Femur (tissue), 1 donor: Measurements from ENCODE around the gene NPLOC4.

ENCODE experiments used
- DNase-seq: peaks from one replicate; pipeline ENCODE4 v3.0.0-alpha.2; 2017

The NPLOC4 gene

DNA sequence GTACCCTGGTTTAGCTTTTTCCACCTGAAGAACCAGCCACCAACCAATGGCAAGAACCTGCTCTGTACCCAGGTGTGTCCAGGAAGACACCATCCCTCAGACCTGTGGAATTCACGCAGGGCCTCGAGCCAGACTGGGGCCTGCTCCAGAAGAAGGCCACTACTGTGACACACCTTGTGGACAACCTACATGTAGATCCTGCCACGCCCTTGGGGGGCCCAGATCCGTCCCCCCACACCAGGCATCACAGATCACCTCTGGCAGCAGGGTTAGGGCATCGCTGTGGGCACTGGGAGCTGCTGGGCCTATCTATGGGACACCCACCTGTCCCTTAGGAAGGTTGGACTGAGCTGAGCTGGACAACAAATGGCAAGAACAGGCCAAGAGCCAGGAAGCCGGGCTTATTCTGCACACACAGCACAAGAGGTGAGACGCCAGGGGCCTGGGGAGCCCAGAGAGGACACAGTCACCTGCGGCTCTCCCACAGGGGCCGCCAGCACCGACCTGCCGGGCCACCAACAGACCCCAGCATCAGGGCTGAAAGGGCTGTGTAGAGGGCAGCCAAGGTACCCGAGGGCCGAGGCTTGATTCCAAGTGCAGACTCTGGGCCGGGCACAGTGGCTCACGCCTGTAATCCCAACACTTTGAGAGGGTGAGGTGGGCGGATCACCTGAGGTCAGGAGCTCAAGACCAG lies 92.5 kb downstream of the NPLOC4 start:
- DNase-seq: peak; percentile 17

DNA sequence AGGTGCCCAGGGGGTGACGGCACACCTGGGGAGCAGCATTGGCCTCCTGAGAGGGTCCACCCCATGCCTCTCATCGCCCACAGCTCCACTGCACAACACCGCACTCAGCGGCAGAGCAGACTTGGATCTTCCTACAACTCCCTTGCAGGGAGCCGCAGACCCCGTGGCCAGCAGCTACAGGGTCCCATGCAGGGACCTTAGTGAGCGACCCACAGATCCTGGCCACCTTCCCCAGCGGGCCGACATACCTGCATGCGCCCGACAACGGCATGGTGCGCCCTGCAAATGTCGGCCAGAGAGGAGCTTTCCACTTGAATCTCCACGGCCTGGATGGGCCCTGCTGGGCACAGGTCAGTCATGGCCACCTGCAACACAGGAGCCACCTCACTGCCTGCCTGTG lies 93.2 kb downstream of the NPLOC4 start:
- DNase-seq: peak; percentile 15

DNA sequence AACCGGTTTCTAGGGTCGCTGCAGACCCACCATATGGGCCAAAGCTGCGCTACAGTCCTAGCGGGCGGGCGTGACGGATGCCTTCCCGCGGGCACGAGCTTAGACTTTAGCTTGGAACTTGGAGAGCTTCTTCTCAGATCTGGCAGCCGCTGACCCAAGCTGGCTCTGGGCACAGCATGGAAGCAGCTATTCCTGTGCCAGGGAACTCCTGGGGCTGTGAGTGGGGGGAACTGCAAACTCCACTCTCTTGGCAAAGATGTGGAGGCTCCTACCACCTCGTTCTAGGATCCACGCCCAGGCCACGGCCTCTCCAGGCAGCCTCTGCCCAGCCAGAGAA lies 93.6 kb downstream of the NPLOC4 start:
- peak; percentile 13 for DNase-seq

DNA sequence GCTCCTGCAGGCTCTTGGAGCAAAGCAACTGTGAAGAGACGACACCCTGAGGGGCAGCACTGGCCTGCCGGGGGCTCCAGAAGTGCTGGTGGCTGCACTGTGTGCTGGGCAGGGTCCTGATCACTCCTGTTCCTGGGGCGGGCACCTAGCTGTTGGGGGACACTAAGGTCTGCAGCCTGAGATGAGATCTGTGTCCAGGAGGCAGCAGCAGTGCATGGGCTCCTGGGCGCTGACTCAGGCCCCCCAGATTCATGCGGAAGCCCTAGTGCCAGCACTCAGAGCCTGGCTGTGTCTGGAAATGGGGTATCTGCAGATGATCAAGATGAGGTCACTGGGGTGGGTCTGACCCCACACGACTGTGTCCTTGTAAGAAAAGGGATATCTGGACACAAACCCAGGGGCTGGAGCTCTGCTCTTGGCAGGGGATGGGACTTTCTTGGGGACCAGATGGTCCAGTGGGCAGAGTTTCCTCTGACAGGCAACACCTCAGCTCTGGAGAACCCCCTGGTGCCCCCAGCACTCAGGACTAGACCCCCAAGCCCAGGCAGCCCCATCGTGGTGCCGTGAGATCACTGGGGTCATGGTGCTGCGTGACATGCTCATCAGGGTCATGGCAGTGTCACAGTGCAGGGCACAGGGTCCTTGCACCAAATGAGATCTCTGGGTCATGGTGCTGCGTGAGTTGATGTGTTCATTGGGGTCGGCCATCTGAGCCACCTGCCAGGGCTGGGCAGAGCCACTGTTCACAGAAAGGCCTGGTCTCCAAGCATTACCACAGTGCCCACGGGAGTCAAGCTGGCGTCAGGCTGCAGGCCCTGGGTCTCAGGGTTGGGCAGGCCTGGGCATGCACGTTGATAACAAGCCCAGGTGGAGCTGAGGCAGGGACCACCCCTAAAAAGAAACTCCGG lies 94.2 kb downstream of the NPLOC4 start:
- DNase-seq: peak; percentile 16

DNA sequence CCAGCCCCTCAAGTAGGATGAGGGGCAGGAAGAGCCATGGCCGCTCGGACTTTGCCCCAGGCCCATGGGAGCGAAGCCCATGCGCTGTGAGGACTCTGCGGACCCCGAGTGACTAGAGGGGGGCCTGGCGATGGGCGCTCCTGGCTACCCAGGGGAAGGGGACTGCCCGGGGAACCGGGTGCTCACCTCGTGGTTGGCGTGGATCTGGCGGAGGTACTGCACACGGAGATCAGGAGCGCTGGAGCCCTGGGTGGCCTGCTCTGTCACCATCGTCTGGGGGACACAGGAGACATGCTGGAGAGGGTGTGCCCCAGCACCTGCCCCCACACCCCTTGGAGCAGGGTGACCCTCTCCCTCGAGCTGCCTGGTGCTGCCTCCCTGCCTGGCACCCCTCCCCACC lies 95.8 kb downstream of the NPLOC4 start:
- peak; percentile 20 for DNase-seq

DNA sequence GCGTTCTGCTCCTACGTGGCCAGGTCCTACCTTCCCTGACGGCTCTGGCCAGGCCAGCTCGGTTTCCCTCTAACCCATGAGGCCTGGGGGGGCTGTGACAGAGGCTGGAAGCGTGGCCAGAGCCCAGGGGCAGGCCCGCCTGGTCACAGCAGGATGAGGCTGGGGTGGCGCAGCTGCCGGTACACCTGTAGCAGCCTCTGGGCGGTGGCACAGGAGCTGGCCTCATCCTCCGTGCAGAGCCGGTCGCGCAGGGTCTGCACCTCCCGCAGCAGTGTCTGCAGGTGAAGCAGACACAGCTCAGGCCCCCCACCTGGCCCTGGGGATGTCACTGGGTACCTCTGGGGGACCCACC lies 96.3 kb downstream of the NPLOC4 start:
- peak; percentile 17 for DNase-seq

DNA sequence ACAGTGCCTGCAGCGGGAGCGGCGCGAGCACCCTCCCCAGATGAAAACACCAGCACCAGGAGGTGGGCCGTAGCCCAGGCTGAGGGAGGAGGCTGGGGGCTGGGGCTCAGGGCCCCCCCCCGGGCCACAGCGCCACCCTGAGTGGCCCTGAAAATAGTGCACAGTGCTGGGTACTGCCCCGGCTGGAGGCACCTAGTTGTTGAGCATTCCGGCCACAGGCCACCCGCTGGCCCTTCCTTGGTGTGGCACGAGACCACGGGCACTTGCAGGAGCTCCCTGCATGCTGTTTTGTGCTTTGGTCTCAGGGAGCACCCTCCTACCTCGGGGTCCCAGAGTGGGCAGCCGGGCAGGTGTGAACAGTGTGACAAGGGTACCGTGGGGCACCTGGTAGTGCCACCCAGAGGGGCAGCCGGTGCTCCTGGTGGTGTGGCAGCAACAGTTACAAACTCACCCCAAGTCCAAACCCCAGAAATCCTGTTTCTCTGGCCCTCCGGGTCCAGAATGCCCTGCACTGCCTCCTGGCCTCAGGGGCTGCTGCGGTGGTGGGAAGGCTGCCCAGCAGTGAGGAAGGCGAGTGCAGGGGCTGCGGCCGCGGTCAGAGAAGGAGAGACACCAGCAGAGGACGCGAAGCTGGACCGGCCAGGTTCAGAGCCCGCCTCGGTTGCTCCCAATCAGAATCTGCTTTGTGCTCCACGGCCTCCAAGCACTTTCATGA lies 96.8 kb downstream of the NPLOC4 start:
- DNase-seq: peak; percentile 16

DNA sequence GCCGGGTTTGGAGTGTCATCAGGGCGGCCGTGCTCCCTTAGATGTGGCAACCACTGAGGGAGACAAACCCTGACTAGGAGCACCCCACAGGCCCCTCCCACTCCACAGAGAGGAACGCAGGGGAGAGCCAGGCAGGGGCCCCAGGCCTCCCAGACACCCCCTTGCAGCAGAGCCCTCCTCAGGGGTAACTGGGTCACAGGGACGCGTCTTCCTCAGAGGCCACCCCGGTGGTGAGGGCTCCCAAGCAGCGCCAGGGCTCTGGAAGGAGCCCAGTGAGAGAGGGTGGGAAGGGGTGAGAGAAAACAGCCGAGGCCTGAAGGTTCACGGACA lies 97.4 kb downstream of the NPLOC4 start:
- no peak for DNase-seq

DNA sequence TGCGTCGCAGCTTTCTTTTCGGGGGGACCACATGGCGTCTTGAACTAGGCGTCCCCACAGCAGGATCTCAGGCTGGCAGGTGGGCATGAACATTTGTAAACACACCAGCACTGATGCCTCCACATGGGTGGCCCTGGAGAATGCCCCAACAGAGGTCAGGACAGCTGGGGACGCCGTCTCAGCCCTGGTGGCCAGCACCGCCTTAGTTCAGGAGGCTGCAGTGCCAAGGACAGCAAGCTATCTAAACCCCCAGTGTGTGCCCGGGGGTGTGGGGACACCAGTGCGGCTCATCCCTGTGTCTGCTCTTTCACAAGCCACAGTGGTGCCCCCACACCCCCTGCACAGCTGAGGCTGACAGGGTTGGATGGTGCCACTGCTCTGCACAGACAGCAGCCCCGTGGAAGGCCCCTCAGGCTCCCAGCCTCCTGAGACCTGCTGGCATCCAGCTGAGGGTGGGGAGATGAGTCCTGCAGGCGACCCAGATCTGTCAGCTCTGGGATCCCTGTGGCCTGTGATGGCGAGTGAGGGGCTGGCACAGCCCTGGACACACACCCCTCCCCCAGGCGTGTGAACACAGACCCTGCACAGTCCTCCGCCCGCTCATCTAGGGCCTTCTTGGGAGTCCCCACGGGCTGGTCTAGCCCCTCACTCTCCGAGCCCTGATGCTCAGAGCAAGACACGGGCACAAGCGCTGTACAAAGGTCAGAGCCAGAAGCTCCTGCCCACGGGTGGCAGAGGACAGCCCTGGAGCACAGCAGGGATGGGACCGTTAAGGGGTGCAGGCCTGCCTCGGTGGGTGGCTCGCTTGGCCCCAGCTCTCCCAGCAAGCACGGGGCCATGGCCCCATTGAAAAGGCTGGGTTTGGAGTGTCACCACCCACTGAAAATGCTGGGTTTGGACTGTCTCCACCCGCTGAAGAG lies 98.0 kb downstream of the NPLOC4 start:
- DNase-seq: no peak

DNA sequence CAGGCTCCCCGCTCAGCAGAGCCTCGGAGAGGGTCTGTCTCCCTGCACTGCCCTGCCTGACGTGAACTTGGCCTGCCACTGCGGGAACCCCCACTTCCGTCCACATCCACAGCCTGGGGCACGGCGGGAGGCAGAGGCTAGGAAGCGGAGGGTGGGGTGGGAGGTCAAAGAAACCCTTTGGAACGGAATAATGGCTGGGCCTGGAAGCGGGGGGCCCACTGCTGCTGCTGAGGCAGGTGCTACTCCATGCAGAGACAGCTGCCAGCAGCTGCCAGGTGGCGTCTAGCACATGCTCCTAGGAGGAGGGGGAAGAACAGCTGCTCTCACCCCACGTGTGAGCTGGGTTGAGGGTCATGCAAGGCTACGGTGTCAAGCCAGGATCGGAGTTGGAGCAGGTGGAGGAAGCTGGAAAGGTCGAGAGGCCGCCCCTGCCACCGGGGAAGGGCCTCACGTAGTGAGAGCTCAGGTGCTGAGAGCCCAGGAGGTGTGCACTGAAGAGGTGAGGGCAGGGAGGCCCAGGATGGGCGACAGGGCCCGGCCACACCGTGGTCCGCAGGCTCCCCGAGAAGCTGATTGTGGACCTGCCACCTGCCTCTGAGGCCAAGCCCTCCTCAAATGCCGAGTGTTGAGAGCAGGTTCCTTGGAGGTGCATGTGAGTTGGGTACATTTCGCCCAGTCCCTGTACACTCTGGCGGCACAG lies 98.9 kb downstream of the NPLOC4 start:
- no peak for DNase-seq

DNA sequence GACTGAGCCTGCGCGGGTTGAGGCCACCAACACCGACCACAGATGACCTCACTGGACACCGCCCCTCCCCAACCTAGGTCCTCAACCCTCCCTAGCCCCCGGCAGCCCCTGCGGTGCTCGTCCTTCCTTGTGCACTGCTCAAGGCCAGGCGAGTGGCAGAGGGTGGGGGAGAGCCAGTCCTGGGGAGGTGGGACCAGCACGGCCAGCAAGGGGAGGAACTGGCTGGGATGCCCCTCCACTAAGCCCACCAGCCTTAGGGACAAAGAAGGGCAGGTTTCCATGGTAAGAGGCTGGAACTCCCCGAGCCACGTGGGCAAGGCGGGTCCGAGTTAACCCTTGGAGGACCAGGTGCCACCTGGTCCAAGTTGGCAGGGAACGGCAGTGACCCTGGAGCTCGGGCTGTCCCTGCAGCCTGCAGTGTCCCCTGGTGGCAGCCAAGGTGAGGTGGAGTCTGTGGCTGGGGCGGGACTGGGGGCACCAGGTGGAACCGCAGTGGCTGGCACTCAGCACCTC lies 99.5 kb downstream of the NPLOC4 start:
- DNase-seq: no peak

DNA sequence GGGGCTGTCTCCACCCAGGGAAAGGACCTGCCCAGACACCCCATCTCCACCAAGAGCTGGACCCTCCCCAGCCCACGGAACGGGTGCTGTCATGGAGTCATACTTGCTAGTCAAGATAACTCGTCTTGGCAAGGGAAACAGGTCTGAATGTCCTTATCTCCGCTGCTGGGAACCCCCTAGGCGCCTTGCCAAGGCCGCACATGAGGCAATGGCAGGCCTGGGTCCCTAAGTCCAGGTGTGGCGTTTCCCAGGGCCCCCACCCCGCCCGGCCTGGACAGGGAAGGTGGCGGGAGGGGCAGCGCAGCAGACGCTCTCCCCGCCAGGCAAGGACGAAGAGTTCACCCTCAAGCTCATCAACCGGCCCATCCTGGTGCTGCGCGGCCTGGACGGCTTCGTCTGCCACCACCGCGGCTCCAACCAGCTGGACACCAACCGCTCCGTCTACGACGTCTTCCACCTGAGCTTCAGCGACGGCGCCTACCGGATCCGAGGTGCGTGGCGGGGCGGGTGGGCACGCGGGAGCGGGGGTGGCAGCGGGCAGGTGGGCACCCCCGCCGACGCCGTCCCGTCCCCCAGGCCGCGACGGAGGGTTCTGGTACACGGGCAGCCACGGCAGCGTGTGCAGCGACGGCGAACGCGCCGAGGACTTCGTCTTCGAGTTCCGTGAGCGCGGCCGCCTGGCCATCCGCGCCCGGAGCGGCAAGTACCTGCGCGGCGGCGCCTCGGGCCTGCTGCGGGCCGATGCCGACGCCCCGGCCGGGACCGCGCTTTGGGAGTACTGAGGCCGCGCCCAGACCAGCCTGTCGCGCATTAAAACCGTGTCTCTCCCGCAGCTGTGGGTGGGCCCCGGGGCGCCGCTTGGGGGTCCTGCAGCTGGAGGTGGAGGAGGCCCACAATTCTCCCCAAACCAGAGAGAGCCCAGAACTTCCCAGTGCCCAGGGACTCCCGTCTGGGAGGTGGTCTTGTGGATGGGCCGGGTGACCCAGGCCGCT lies 100.3 kb downstream of the NPLOC4 start:
- no peak for DNase-seq

DNA sequence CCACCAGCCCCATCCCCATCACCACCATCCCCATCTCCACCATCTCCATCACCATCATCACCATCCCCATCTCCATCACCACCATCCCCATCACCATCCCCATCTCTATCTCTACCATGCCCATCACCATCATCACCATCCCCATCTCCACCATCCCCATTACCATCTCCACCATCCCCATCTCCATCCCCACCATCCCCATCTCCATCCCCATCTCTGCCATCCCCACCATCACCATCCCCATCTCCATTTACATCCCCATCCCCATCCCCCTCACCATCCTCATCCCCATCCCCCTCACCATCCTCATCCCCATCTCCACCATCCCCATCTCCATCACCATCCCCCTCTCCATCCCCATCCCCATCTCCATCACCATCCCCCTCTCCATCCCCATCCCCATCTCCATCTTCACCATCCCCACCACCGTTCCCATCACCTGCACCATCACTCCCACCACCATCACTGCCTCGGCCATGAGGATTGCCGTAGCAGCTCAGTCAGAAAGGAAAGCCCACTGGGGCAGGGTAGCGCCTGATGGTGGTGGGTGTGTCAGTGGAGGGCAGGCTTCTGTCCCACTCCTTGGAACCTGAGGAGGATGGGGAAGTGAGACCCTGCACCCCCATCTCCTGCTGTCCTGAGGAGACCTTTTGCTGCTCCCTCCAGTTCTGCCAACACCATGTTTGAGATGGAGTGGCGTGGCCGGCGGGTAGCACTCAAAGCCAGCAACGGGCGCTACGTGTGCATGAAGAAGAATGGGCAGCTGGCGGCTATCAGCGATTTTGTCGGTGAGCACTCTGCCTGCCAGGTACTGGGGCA lies 101.2 kb downstream of the NPLOC4 start:
- DNase-seq: no peak

DNA sequence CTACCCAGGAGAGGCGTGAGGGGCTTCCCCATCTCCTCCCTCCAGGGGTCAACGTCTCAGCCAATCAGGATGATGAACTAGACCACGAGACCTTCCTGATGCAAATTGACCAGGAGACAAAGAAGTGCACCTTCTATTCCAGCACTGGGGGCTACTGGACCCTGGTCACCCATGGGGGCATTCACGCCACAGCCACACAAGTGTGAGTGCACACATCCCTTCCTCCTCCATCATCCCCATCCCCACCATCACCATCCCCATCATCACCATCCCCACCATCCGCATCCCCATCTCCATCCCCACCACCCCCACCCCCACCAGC lies 101.9 kb downstream of the NPLOC4 start:
- DNase-seq: no peak

DNA sequence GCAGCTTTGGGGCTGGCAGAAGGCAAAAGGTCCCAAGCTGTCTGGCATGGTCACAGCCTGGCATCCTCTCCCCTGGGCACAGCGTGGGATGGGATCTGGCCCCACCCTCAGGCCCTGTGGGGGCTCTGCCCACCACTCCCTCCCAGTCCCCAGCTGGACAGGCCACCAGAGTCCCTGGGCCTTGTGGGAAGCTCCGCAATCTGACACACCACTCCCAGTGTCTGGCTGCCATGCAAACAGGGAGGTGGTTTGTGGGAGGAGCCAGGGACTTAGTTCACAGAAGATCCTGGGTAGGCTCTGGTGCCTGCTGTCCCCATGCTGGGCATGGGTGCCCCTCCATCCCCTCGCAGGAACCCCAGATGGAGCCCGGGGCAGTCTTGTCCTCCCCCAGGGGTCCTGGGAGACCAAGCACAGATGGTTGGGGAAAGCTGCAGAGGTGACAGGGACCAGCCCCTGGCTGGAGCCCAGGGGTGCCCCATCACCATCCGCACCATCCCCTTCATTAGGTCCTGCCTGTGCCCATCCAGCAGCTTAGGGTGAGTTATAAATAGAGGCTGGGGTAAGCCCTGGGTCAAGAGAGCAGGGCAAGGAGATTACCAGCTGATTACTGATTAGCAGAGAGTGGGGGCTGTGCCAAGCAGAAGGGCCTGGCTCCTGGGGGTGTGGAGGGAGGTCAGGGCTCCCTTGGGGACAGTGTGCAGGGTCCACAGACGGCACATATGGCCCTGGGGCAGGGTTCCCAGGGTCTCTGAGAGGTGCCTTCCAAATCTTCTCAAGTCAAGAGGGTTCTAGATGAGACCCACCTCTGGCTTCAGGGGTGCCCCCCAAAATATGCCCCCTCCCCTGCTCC lies 102.5 kb downstream of the NPLOC4 start:
- no peak for DNase-seq

DNA sequence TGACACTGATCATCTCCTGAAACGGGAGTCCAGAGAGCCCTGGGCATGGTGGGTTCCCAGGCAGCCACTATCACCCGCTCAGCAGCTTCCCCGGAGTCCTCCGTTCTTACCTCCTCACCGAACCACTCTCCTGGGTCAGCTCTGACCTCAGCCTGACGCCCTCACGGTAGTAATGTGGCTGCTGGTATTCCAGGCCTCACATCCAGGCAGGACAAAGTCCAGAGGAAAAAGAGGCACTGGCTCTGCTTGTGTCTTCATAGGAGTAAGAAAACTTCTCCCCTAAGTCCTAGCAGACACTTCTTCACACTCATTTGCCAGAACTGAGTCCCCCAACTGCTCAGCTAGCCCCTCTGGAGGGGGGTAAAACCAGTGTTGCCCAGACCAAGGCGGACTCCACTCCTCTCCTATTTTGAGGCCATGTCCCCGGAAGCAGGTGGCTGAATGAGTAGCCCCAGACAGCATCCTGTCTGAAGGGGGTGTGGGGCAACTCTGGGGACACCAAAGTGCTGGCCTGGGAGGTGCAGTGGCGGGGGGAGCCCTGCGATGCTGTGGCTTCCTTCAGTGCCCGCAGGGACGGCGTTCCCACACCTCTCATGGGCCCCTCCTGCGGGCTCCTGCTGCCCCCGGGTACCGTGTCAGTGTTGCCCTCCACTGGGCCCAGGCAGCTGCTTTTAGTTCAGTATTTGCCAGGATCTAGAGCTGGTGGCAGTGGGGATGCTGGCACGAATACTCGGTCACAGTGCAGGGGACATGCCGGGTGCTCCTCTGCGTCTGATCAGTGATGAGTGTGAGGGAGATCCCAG lies 103.4 kb downstream of the NPLOC4 start:
- no peak for DNase-seq

DNA sequence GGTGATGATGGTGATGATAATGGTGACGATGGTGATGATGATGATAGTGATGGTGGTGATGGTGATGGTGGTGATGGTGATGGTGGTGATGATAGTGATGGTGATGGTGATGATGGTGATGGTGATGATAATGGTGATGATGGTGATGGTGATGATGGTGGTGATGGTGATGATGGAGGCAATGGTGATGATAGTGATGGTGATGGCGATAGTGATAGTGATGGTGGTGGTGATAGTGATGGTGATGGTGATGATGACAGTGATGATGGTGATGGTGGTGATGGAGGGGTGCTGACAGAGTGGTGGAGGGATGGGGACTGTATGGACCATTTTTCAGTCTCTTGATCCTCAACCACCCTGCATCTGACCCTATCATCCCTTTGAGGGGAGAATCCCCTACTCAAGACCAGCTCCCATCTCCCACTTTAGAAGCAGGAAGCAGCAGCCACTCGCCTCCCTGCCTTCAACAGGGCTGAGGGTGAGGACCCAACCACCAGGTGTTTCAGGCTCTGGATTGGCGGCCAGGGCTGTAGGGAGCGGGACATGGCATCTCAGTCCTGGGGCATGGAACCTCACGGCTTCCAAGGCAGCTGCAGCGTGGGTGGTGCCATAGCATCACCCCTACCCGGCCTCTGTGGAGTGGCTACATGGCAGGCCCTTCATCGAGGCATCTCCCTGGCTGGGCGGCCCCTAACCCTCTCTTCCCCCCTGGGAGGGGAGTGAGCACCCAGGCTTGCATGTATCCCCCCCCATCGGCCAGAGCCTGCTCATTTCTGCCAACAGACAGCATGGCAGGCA lies 104.2 kb downstream of the NPLOC4 start:
- DNase-seq: no peak
